Activated effector memory CD4-positive, alpha-beta T cell treated with Interleukin-2 at 50 U/mL for 16 hours (primary cell): ENCODE results near the gene DMKN.
A peak's percentile ranks its signal among the peaks of the same experiment; 100 is the strongest.

Source experiments
- DNase-seq: peaks from one replicate; pipeline ENCODE4 v3.0.0-alpha.2; 2020

The DMKN gene

GRCh38 chr19:35521124-35521743 lies 7.8 kb upstream of the DMKN start:
- no peak for DNase-seq

DNA sequence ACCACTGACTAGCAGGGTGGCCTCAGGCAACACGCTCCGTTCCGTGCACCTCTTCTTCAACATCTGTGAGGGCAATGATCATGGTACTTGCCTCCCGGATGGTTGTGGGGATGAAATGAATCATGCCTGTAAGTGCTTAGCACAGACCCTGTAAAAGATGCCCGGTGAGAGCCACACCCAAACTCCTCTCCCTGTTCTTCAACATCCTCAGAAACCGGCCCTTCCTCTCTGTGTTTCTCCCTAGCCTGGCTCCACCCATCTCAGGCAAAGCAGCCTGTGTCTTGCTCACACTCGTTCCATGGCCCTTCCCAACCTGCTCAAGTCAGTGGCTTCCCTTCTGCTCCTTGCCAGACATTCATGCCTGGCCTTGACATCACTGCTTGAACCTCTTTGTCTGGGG lies 5.8 kb upstream of the DMKN start:
- DNase-seq = no peak

DNA sequence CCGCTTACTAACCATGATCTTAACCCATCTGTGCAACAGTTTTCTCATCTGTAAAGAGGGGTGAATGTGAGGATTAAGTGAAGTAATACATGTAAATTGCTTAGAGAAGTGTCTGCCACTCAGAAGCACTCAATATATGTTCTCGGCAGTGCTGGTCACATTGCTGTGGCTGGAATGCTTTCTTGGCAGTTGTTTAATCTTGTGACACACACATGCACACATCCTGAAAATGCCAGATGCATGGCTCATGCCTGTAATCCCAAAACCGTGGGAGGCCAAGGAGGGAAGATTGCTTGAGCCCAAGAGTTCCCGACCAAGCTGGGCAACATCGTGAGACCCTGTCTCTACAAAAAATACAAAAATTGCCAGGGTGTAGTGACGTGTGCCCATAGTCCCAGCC lies 4.9 kb upstream of the DMKN start:
- no peak for DNase-seq

DNA sequence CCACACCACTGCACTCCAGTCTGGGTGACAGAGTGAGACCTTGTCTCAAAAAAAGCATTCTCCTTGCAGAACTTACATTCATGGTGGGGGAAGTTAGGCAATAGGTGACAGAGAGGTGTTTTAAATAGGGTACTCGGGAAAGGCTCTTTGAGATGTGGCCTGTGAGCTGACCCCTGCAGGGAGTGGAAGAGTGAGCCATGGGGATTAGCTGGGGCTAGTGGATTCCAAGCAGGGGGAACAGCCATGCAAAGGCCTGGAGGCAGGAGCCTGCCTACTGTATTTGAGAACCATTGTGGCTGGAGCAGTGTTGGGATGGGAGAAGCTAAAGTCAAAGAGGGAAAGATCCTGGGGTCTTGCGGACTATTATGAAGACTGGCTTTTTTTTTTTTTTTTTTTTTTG lies 3.9 kb upstream of the DMKN start:
- DNase-seq = no peak

DNA sequence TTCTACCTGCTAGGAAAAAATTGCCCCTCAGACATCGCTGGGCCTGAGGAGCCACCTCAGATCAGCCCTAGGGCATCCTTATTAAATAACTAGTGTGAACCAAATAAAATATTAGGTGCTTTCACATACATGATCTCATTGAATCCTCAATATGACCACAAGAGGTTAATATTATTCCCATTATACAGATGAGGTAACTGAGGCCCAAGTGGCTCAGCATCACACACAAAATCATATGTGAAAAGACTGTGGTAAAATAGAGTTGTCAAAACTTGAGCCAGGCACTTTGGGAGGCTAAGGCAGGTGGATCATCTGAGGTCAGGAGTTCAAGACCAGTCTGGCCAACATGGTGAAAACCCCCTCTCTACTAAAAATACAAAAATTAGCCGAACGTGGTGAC lies 2.9 kb upstream of the DMKN start:
- no peak for DNase-seq

- no peak for DNase-seq
Measured at GRCh38 chr19:35514282-35514809, 897 bp upstream of the DMKN start.

DNA sequence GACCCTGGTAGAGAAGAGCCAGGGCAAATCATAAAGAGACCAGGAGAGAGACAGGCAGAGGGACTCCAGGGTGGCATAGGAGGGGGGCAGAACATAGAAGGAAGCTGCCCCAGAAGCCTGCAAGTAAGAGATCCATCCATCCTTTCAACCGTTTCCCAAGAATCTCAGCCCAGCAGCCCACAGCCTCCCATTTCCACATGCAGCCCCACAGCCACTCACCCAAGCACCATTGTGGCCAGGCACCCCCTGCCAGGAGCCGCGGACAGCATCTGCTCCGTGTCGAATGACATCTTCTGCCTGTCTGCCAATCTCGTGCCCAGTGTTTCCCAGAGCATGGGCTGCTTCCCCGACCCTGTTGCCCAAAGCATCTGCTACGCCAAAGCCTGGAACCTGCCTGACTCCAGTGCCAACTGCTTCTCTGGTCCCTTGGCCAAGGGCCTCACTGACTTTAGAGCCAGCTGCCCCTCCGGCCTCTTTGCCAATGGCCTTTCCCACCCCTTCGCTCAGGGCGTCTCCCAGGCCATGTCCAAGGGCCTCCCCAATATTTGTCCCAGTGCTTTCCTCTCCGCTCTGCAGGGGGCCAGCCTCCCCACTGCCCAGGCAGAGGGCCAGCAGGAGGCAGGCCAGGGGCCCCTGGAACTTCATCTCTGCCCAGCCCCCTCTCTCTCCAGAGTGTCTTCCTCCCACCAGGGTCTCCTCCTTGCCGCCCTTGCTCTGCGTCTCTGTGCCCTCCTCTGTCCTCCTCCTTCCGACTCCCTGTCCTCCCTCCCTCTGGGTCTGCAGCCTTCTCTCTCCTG lies 420 bp downstream of the DMKN start:
- DNase-seq = no peak

- no peak for DNase-seq
Measured at GRCh38 chr19:35511337-35511736, 2.1 kb downstream of the DMKN start.

- no peak for DNase-seq
Measured at GRCh38 chr19:35510626-35510964, 2.9 kb downstream of the DMKN start.

GRCh38 chr19:35509861-35510625 lies 3.4 kb downstream of the DMKN start:
- DNase-seq = peak; percentile 51

DNA sequence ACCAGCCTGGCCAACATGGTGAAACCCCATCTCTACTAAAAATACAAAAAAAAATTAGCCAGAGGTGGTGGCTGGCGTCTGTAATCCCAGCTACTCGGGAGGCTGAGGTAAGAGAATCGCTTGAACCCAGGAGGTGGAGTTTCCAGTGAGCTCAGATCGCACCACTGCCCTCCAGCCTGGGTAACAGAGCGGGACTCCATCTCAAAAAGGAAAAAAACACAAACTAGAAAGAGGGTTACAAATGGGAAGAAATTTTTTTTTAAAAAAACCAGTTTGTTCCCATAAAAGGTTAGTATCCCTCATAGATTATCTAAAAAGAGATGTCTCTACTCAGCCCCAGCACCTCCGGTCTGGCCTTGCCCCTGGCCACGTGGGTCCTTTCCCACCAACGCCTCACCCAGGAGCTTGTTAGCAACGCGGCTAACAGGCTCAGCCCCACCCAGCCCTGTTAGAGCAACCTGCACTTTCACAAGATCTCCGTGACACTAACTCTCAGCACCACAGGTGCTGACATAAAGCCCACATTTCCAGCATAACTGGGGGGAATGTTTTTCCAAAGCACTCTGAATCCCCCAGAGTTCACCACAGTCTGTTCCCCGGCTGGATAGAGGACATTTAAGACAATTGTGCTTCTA lies 4.3 kb downstream of the DMKN start:
- peak; percentile 17 for DNase-seq

DNA sequence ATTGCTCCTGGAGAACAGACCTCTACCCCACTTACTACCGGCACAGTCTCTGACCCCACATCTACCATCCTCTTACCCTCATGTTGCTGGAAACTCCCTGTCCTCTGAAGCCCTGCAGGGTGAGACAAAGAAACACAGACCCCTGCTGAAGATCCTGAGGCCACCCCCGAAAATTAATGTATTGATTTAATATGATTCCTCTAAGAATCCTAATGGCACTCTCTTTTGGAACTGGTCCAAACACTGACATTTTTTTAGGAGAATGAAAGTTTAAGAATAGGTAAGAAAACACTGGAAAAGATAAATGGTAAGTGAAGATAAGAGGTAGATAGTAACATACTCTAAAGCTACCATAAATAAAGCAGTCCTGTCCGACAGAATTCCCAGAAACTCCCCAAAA lies 5.3 kb downstream of the DMKN start:
- no peak for DNase-seq

GRCh38 chr19:35507561-35507960 lies 5.9 kb downstream of the DMKN start:
- DNase-seq = no peak

GRCh38 chr19:35506011-35506410 lies 7.4 kb downstream of the DMKN start:
- no peak for DNase-seq

DNA sequence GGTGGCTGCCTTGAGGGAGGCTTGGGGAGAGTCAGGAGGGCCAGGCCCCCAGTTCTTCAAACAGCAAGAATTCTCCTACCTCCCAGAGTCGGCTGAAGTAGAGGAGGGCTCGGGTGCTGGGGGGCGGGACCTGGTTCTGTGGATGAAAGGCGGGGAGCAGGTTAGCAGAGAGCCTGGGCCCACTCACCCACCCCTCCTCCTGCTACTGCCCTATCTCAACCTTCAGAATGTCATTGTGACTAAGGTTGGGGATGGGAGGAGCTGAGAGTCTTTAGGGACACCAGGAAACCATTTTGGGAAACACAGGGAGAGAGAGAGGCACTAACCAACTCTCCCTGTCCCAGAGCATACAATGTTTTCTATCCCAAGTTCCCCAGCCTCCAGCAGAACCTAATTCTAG lies 10.7 kb downstream of the DMKN start:
- DNase-seq = no peak

DNA sequence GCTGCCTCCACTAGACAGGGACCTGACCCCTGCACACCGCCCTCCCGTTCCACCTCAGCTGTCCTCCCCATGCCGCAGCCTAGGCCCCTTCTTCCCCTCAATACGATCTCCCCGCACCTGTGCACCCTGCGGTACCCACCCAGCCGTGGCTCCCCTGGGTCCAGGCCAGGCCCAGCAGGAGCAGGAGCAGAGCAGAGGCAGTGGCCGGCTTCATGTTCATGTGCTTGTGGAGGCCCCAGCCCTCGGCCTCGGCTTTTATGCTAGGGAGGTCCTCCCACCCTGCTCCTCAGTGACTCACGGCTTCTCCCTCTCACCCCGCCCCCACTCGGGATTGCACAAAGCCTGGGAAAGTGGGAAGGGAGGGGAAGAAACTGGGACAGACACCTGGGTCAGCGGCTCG lies 11.8 kb downstream of the DMKN start:
- no peak for DNase-seq

GRCh38 chr19:35500611-35501010 lies 12.8 kb downstream of the DMKN start:
- DNase-seq = no peak

DNA sequence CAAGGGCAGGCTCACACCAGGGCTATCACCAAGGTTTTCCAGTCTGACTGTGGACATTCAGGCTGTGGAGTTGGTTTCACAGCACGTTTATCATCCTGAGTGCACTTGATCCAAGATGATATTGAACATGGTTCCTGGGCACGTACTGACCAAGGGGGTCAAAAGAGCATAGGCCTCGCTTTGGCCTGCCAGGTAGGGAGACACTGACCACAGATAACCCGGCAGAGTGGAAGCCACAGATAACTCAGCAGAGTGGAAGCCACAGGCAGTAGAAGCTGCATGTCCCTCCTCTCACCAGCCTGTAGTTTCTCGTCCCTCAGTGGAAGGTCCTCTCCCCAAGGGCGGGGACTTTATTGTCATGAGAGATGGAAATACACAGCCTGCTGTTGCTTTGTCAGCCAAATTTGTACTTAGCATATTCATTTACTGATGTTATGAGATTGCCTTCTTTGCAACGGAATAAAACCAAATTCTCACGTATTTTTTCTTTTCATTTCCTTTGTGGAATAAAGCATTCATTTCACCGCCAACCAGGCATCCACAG lies 14.4 kb downstream of the DMKN start:
- no peak for DNase-seq

DNA sequence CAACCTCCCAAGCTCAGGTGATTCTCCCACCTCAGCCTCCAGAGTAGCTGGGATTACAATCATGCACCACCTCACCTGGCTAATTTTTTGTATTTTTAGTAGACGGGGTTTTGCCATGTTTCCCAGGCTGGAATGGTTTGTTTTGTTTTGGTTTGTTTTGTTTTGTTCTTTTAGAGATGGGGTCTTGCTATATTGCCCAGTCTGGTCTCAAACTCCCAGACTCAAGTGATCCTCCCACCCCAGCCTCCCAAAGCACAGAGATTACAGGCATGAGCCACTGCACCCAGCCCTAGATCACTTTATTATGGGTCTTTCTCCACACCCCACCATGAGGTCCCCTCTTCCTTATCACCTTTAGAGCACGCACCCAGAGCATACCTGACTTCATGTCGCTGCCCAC lies 15.2 kb downstream of the DMKN start:
- no peak for DNase-seq

GRCh38 chr19:35497406-35497805 lies 16.0 kb downstream of the DMKN start:
- no peak for DNase-seq

DNA sequence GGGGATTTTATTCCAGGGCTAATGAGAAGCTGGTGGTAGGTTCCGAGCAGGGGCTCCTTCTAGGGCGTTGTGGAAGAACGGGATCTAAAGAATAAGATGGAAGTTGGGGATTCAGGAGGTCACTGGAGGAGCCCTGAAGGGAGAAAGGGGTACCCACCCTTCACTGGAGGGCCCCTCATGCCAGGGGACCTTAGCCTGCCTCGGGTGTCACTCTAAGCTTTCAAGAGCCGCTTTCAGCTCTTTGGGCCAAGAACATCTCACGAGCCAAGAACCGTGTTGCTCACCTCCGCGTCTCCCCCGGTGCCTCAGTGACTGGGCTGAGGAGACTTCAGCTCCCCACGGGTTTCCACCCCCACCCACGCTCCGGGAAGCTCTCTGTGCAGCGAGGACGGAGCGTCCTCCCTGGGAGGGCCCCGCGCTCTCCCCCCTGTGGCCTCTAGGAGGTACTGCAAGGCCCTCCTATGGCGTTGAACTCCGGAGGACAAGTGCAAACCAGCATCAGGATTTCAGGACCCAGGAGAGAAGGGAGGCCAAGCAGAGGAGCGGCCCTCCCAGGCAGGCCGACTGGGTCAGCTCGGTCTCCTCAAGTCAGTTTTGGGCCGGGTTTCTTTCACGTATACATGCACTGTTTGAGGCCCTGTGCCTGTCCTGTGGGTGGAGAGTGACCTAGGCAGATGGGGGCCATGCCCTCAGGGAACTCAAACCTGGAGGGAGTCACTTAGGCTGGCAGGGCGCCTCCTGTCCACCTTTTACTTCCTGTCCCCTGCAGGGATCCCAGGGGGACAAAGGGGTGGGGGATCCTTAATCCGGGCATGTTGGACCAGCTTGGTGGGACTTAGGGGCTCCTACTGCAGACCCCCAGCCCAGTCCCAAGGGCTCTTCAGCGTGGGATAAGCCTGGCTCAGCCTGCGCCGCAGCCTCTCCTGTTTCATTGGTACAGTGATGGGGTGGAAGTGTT lies 18.1 kb downstream of the DMKN start:
- peak; percentile 43 for DNase-seq

DNA sequence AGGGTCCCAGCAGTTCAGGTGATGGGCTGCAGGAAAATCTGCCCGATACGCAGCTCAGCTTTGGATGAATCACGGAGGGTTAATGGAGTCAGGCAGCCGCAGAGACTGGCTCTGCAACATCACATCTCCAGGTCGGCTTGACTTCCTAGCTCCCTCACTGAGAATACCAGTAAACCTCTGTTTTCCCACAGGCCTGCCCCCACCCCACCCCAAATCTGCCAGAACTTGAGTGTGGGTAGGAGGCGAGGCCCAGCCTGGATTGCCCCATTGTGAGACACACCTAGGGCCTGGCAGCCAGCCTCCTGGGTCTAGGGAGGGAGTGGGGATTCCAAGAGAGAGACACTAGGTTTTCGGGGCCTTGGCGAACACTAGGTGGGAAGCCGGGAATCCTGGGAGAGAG lies 19.5 kb downstream of the DMKN start:
- DNase-seq = no peak
